Measurements from ENCODE around the gene UGT1A8.

DNA sequence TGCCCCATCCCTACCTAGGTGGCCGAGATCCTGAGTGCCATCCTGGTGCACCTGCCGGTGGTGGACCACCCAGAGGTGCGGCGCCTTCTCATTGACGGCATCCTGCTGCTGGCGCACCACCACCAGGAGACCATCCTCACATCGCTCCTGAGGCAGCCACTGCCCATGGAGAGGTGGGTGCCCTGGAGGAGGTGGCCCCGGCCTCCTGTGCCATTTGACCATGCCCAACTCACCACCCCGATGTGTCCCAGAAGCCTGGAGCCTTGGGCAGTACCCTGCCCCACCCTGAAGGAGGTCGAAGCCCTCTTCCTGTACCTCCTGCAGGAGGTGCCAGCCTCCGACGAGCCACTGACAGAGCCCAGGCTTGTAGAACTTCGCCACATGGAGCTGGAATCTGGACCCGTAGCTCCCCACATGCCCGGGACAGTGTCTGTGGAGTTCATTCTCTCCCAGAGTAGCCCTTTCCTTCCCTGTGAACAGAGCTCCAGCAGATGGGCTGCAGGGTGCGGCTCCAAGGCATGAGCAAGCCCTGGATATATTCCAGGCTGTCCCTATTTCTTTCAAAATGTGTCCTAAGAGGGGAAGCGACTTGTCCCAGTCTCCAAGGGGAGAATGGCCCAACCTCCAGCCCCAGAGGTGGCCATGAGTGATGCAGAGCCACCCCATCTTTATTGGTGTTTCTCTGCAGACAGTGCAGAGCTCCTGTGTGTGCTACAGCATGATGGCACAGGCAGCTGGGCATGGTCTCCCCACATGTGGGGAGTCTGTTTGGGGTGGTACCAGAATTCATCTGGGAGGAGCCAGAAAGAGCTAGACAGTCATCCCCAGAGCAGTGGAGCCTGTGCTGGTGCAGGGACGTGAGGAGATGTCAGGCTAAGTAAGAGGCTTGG lies 202.7 kb downstream of the UGT1A8 start:
- no peak for TF ChIP-seq POLR2AphosphoS5 (IDR thresholded peaks at IDR 0.05; ENCODE audit: insufficient read depth in 1 of 2, low read depth in 1 of 2)
- TF ChIP-seq, protein P1, sequence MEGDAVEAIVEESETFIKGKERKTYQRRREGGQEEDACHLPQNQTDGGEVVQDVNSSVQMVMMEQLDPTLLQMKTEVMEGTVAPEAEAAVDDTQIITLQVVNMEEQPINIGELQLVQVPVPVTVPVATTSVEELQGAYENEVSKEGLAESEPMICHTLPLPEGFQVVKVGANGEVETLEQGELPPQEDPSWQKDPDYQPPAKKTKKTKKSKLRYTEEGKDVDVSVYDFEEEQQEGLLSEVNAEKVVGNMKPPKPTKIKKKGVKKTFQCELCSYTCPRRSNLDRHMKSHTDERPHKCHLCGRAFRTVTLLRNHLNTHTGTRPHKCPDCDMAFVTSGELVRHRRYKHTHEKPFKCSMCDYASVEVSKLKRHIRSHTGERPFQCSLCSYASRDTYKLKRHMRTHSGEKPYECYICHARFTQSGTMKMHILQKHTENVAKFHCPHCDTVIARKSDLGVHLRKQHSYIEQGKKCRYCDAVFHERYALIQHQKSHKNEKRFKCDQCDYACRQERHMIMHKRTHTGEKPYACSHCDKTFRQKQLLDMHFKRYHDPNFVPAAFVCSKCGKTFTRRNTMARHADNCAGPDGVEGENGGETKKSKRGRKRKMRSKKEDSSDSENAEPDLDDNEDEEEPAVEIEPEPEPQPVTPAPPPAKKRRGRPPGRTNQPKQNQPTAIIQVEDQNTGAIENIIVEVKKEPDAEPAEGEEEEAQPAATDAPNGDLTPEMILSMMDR (IDR thresholded peaks at IDR 0.05): no peak

Measured in vagina (tissue), 2 donors.